RPMI8226 (cell line): ENCODE measurements around the gene RDX.
"Not testable (repeated sequence)": the region's sequence is repeated elsewhere in the genome, so short reads cannot be mapped to it uniquely, and the experiment has no call there.

Experiments used
- DNase-seq: peaks from one replicate; pipeline ENCODE4 v3.0.0-alpha.2; 2015

The RDX gene

DNA sequence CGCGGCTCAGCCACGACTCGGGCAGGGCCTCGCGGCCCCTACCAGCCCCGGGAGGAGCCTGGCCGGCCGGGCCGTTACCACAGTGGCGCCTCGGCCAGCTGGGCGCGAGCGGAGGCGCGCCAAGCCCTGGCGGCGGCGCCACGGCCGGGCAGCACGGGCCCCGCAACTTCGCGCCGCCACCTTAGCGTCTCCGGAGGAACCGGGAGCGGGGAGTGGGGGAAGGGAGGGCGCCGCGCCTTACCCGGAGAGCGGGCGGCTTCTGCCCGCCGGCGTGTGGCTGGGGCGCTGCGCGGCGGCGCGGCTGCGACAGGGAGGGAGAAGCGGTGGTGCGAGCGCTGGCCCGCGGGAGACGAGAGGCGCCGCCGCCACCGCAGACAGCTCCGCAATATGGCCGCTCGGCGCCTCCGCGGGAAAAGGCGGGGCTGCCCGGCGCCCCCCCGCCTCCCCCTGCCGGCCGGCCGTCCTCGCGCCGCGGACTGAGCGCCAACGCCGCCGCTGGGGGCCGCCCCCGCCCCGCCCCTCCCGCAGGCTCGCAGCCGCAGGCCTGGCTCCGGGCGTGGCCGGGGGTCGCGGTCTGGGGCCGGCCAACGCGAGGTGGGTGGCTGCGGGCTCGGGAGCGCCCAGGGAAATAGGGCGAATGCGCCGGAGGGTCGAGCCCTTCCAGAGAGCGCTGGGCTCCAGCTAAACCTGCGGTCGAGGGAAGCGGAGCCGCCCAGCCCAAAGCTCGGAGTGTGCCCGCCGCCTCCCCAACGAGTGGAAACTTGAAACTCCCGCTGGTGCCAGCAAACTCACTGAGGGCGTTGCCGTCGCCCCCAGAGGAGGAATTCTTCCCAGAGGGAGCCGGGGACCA lies at the start of gene RDX:
RDX (minus strand) TSS at position 389 of the 850 bp plus-strand sequence. CDS start 16,922 bp downstream, outside the sequence.
- DNase-seq, result peak; percentile 89

GRCh38 chr11:110345743-110346142 lies 49.3 kb upstream of the RDX start:
- DNase-seq, result no peak

DNA sequence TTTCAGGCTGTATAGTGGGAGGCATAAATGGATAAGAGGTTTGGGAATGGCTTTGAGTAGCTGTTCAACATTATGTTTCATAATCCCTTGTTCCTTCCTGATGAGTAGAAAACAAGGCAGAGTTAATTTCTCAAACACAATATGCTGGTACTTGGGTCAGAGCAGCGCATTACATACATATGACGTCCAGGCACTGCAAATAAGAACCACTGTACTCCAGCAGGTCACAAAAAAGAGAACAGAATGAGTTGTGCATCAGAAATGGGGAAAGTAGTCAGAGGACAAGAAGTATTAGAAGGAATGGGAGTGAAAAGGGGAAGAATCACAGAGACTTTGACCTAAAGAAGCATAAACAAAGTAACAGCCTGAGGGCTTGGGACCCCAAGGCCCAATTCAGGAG lies 44.0 kb upstream of the RDX start:
- no peak for DNase-seq

DNA sequence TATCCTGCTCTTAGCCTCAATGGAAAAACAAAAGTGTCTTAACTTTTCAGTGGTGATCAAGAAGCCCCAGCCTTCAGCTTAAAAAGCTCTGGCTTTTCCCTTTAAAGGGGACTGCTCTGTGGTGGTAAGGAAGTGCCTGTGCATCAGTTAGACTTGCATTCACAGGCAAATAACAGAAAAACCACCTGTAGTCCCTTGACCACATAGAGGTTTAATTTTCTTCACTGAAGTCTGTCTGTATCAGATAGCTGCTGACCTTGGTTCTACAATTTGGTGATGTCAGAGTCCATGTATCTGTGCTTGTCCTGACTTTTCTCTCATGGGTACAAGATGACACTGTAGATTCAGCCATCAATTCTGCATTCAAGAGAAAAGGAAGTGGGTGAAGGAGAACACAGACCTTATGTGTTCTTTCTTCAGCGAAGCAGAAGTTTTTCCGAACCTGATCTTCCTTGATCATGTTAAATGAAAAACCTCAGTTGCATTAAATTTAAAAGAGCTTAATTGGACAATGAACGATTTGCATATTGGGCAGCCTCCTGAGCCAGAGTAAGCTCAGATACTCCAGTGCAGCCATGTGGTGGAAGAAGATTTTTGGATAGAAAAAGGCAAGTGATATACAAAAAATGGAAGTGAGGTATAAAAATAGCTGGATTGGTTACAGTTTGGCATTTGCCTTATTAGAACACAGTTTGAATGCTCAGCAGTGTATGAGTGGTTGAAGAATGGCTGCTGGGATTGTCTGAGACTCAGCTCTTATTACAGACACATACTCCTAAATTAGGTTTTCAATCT lies 43.2 kb upstream of the RDX start:
- DNase-seq, result no peak

DNA sequence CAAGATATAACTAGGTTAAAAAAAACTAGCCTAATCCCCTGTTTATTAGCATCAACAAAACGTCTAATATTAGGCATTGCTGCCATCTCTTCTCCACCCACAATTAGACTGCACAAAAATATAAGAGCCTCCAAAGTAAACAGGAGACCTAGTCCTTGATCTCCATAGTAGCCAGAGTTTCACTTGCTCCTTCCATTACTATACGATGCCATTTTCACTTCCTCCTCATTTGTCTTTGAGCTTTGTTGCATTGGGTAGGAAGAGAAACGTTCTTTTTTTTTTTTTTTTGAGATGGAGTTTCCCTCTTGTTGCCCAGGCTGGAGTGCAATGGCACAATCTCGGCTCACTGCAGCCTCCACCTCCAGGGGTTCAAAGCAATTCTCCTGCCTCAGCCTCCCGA lies 42.3 kb upstream of the RDX start:
- peak; percentile 41 for DNase-seq

GRCh38 chr11:110337570-110338193 lies 41.3 kb upstream of the RDX start:
- DNase-seq, result no peak

- DNase-seq, result no peak
Measured at GRCh38 chr11:110336054-110336453, 39.6 kb upstream of the RDX start.

DNA sequence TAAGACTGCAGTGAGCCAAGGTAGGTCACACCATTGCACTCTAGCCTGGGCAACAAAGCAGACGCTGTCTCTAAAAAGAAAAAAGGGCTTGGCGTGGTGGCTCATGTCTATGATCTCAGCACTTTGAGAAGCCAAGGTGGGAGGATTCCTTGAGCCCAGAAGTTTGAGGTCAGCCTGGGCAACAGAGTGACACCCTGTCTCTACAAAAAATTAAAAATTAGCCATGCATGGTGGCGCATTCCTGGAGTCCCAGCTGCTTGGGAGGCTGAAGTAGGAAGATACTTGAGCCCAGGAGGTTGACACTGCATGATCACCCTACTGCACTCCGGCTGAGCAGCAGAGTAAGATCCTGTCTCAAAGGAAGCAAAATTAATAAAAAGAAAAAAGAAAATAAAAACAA lies 38.9 kb upstream of the RDX start:
- no peak for DNase-seq

GRCh38 chr11:110331626-110332025 lies 35.2 kb upstream of the RDX start:
- DNase-seq, result no peak

- DNase-seq, result no peak
Measured at GRCh38 chr11:110329445-110329844, 33.0 kb upstream of the RDX start.

GRCh38 chr11:110327508-110327907 lies 31.1 kb upstream of the RDX start:
- DNase-seq, result no peak

- no peak for DNase-seq
Measured at GRCh38 chr11:110323786-110324185, 27.4 kb upstream of the RDX start.

GRCh38 chr11:110319501-110319900 lies 23.1 kb upstream of the RDX start:
- no peak for DNase-seq

DNA sequence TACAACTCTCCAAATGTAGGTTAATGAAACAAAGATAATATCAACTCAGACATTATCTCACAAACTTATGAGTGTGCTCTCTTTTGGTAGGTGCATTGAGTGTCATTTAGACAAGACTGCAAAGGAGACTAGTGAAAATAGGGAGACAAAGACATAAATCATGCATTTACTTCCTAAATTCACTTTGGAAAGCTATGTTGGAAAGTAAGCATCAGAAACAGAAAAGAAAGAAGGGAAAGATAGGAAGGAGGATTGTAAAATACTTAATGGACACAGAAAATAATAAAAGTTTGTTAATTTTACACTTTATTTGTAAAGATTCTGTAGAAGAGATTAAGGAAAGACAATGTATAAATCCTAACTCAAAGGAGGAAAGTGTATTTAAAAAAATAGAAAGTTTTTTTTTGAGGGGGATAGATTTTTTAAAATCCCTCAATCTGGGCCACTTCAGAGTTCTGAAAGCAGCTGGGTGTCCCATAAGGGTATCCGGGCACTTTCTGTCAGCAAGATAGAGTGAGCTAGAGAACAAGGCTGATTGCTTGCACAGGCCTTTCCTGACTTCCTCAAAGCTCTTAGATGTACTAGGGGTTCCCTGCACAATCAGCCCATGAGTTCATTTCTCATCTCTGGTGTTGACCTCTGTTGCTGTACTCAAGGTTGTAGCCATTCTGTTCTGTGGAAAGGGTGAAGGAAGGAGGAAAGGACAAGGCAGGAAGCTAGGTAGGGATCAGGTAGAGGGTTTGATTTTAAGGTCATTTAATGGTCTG lies 22.4 kb upstream of the RDX start:
- no peak for DNase-seq

DNA sequence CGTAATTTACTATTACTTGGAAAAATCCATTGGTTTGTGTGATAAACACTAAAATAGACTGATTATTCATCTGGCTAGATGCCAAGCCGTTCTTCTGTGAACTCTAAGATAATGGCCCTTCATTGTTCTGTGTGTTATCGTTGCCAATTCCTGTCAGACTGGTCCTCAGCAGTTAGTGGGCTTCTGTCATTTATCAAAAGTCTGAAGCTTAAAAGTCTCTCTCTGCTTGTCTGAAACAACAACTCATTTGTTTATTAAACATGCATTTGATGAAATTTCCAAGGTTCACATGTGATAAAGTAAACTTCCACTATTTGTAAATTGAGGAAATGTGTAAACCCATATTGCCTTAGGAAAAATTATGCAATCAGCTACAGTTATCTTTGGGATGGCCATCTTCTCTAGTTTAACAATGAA lies 21.1 kb upstream of the RDX start:
- DNase-seq, result no peak

GRCh38 chr11:110314366-110315095 lies 18.1 kb upstream of the RDX start:
- DNase-seq, result no peak

- DNase-seq, result no peak
Measured at GRCh38 chr11:110312670-110313069, 16.3 kb upstream of the RDX start.

DNA sequence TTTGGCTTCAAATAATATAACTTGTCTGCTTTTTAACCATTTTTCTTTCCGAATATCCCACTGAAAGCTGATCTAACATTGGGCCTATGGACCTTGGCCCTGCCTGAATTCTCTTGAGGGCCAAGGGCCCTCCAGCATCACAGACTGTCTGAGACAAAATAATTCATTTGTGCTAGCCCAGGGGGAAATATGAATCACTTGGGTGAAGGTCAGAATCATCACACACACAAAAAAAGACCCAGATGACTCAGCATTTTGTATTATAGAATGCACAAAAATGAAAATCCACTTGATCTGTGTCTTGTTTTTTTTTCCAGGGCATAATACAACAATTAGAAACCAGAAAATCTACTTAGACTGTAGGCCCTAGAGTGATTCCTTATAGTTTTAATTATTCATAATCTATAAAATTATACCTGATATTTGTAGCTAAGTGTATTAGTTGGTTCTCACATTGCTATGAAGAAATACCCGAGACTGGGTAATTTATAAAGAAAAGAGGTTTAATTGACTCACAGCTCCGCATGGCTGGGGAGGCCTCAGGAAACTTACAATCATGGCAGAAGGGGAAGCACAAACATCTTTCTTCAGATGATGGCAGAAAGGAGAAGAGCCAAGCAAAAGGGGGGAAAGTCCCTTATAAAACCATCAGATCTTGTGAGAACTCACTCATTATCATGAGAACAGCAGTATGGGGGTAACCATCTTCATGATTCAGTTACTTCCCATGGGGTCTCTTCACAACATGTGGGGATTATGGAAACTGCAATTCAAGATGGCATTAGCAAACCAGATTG lies 15.6 kb upstream of the RDX start:
- no peak for DNase-seq

DNA sequence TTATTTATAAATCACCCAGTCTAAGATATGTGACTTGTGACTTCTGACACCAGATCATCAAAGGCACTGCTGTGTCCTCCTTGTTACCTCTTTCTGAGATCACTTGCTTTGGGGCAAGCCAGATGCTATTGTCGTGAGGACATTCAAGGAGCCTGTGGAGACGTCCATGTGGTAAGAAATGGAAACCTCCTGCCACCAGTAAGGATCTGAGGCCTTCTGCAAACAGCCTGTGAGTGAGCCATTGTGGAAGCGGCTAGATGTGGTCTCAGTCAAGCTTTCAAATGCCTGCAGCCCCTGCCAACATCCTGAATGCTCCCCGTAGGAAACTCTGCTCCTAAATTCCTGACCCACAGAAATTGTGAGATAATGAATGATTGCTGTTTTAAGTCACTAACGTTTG lies 11.7 kb upstream of the RDX start:
- DNase-seq, result no peak

GRCh38 chr11:110306019-110306388 lies 9.6 kb upstream of the RDX start:
- not testable (repeated sequence) for DNase-seq
